Right renal pelvis (tissue), 4 donors: ENCODE measurements around the gene P4HB. TPM values are rescaled to one million over a fixed set of nuclear protein-coding genes. Genes with fewer than 3 reads are reported as not detected.

Source experiments
- DNase-seq, 4 donors: peaks; one replicate each; pipeline ENCODE4 v3.0.0-alpha.2; 2013; ENCODE audit warnings: low read depth in 4 of 4, low spot score in 3 of 4, missing footprints in 1 of 4
- polyA plus RNA-seq, 4 donors: library from polyadenylated mRNA; unstranded; fragments of 120-200 nt; gene quantifications; one replicate each; pipeline ENCODE4 v1.2.1, GENCODE V29; 2013; ENCODE audit not compliant: insufficient read length in 4 of 4

P4HB gene
- polyA plus RNA-seq, 4 donors = 407 to 439 (median 410) TPM

- DNase-seq = no peak
Measured at GRCh38 chr17:81869221-81870130, 9.1 kb upstream of the P4HB start.

GRCh38 chr17:81868674-81869220, 8.4 kb upstream of the P4HB start:
- DNase-seq = no peak

GRCh38 chr17:81867991-81868673, 7.8 kb upstream of the P4HB start:
- DNase-seq = no peak

DNA sequence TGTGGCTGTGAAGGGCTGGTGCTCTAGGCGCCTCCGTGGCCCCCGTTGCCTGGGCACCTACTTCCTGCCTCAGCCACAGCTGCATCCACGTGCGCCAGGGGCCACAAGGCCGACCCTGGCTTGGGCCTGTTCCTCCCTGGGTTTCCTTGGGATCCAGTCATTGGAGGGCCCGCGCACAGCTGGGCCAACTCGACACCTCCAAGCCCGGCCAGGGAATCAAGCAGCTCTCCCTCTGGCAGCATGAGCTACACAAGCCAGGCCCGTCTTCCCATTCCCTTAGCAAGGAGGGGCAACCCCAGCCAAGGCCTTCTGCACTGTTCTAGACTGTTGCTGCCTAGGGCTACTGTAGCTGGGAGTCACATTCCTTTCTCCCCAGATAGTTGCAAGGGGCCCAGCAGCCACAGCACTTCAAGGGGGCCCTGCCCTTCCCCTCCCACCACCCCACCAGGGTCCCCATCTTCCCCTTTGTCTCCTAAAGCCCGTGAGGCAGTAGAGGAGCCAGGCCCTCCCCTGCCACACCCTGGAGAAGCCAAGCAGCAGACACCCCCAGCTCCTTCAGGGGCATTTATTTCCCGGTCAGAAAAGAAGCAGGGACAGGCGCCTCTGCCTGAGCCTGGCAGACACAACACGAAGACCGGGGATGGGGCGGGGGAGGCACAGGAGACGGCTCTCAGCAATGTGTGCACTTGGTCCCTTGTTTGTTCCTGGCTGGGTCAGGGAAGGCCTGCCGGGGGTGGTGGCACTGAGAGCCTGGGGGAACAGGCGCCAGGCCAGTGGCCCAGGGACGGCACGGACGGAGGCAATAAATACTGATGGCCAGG, 7.0 kb upstream of the P4HB start:
- DNase-seq = no peak

DNA sequence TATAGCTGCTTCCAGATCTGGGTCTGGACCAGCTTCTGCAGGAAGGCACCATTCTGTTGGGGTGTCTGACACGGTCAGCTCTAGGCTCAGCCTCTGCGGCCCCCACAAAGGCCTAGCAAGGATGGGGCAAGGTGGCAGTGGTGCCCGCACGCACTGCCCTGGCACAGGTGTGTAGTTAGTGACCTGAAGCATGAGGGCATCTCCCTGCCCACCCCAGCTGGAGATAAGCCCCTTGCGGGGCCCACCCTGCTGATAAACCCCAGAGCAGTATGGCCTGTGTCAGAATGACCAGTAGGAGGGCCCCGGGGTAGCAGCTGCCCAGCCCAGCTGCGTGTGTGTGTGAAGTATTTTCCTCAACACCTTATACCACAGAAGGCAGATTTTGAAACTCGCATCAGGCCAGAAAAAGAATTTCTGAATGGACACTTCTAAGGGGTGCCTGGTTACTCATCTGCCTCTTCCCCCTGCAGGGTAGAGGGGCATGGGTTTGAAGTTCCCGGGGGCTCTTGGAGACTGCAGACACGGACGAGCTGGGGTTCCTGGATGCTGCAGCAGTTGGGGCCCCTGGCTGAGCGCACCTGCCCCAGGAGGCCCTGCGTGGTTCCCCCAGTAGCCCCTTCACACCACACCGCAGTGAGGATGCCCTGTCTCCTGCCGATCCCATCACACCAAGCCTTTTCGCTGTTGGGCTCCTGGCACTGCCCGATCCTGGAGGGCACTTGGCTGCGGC, 6.3 kb upstream of the P4HB start:
- no peak for DNase-seq

- DNase-seq = no peak
Measured at GRCh38 chr17:81865733-81866439, 5.6 kb upstream of the P4HB start.

- DNase-seq = no peak
Measured at GRCh38 chr17:81865358-81865732, 5.0 kb upstream of the P4HB start.

GRCh38 chr17:81863833-81864768, 3.8 kb upstream of the P4HB start:
- DNase-seq = no peak

DNA sequence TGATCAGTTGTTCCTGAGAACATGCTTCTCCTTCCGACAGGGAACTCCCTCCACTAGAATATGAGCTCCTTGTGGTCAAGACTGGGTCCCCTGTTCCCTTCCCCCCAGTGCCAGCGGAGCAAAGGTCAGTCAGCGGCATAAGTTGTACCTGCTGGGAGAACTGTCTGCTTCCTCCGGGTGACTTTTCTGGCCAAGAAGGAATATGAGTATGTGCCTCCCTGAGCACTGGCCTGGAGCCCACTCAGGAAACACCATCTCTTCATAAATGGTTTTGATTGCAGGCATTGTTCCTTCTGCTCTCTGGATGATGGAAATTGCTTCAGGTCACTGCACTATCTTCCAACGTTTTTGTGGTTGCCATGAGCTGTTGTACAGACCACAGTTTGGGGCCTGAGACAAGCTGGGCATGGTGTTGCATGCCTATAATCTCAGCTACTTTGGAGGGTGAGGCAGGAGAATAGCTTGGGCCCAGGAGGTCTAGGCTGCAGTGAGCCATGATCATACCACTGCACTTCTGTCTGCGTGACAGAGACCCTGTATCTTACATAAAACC, 2.9 kb upstream of the P4HB start:
- DNase-seq = no peak

DNA sequence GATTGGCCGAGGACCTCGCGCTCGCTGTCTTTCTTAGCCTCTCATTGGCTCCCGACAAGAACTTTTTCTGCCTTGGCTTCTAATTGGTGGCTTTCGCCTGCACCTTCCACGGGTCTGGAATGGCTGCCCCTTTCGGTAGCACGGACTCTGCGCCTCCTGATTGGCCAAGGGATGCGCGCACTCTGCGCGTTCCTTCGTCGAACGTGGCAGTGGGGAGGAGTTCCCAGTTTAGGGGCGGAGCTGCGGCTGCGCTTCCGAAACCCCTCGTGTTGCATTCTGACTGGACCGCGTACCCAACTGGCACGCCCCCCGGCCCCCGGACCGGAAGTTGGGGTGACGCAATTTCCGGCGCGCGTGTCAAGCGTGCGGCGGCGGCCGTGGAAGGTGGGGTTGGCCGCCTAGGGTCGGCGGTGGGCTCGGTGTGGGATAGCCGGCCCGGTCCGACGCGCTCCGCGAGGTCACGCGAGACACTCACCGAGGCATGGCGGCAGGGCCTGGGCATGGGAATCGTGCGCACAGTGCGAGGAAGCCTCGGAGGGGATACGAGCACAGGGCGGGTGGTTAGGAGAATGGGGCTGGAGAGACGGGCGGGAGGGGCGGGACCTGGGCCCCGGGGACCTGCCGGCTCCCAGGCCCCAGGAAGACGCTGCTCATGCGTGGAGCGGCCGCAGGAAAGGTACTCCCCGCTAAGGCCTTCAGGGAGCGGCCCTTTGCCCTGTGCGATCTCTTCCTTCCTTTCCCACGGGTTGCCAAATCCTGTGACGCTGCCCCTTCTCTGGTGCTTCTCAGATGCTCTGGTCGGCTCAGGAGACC, 627 bp upstream of the P4HB start:
- peak; percentile 100 for DNase-seq

DNA sequence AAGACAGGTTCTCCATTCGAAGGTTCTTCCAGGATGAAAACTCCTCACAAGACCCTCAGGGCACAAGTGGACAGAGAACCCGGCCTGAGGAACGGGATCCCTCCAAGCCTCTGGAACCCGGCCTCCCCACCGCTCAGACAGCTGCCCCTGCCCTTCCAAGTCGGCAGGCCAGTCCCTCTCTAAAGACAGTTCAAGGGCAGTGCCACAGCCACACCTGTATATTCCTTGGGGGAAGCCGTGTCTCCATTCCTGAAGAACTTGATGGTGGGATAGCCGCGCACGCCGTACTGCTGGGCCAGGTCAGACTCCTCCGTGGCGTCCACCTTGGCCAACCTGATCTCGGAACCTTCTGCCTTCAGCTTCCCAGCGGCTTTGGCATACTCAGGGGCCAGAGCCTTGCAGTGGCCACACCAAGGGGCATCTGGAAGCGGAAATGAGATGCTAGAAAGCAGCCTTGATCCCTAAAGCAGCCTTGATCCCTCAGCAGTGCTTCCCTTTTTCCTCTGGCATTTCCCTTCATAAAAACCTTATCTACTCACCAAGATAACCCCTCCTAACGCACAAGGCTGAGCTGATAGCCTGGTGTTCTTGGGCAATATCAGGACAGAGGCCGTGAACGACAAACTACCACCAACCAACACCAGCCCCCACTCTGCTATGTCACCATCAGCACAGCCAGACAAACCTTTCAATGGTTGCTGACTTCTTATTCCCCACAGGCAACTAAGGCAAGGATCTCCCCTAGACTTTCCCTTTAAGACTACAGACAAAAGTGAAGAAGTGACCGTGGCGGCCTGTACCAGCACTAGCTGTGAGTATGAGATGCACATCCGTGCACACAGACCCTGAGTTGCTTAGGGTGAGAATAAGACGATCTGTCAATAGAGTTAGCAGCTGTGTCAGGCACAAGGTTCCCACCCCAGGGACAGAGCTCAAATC, 1.1 kb downstream of the P4HB start:
- DNase-seq = no peak

- DNase-seq = no peak
Measured at GRCh38 chr17:81858170-81858966, 2.0 kb downstream of the P4HB start.

GRCh38 chr17:81854974-81855774, 5.2 kb downstream of the P4HB start:
- no peak for DNase-seq

DNA sequence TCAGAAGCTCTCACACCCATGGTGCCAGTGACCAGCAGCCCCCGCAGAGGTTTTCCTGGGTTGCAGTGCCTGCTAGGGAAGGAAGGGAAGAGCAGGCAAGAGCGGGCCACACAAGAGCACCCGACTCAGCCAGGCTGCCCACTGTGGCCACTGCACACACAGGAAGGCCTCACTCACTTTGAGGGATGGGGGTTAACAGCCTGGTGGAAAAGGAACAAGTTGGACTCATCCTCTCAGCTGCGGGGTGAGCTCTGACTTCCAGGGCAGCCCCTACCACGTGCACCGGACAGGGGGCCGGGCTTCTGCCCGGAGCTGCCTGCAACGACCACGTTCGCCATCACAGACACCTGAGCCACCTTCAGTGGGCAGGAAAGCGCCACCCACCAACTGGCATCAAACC, 8.1 kb downstream of the P4HB start:
- DNase-seq = no peak

- no peak for DNase-seq
Measured at GRCh38 chr17:81851423-81851822, 8.9 kb downstream of the P4HB start.
